IMR-90 (cell line): ENCODE measurements around the gene RAB9B. TPM values are rescaled to one million over a fixed set of nuclear protein-coding genes. Genes with fewer than 3 reads are reported as not detected.

Experiments
- ATAC-seq: fragments of 200-7000 bp; cut with Tn5 transposase; 2 replicates; pipeline ENCODE4 v1.9.1; 2020; ENCODE audit warnings: low read depth, mild to moderate bottlenecking, moderate library complexity
- BruUV-seq: library from RNA; stranded (reverse); fragments of 400-500 nt; replicated peaks from 2 replicates; lab custom pipeline; 2021; lab: Mats Ljungman, UMichigan
- CTCF ChIA-PET: fragments of 300-600 bp; formaldehyde crosslinking; extraction: SDS; loops from one replicate; lab custom pipeline; 2021; ENCODE audit warnings: antibody characterized with exemption; lab: Yijun Ruan, JAX
- POLR2A ChIA-PET: fragments of 300-600 bp; sonication (Branson Sonifier 250); formaldehyde crosslinking; loops from one replicate; lab custom pipeline; 2022; ENCODE audit warnings: antibody characterized with exemption; ENCODE audit not compliant: unreplicated experiment; lab: Charles Lee
- DNase-seq: peaks from one replicate; pipeline ENCODE4 v3.0.0; 2013
- H2AFZ ChIP-seq: replicated peaks from 2 replicates; pipeline ENCODE3; 2013; ENCODE audit warnings: low read length, mild to moderate bottlenecking; ENCODE audit not compliant: poor library complexity
- H2AK5ac ChIP-seq: 2 replicates; pipeline ENCODE4 v1.6.1; 2013; ENCODE audit warnings: low read depth, low read length, inconsistent platforms
- H2AK9ac ChIP-seq: replicated peaks from 2 replicates; pipeline ENCODE3; 2013; ENCODE audit warnings: mild to moderate bottlenecking, low read depth, low read length, moderate library complexity; ENCODE audit not compliant: poor library complexity
- H2BK120ac ChIP-seq: 2 replicates; pipeline ENCODE4 v1.6.1; 2013; ENCODE audit warnings: low read depth, low read length, inconsistent platforms
- H2BK15ac ChIP-seq: 3 replicates; pipeline ENCODE4 v1.6.1; 2013; ENCODE audit warnings: low read depth, low read length, inconsistent platforms
- H2BK20ac ChIP-seq: 2 replicates; pipeline ENCODE4 v1.6.1; 2013; ENCODE audit warnings: low read depth, mild to moderate bottlenecking, inconsistent platforms, low read length, moderate library complexity
- H2BK5ac ChIP-seq: 2 replicates; pipeline ENCODE4 v1.6.1; 2013; ENCODE audit warnings: mild to moderate bottlenecking, low read depth, low read length, inconsistent platforms; ENCODE audit not compliant: poor library complexity, severe bottlenecking
- H3K14ac ChIP-seq: replicated peaks from 2 replicates; pipeline ENCODE4 v1.6.1; 2013; ENCODE audit warnings: low read depth, low read length, inconsistent platforms
- H3K18ac ChIP-seq: 2 replicates; pipeline ENCODE4 v1.6.1; 2013; ENCODE audit warnings: low read depth, low read length, control low read depth
- H3K23ac ChIP-seq: 2 replicates; pipeline ENCODE4 v1.6.1; 2013; ENCODE audit warnings: low read depth, low read length, inconsistent platforms
- H3K27ac ChIP-seq: 2 replicates; pipeline ENCODE4 v1.5.1; 2013; ENCODE audit warnings: mild to moderate bottlenecking, control low read depth, low read length; ENCODE audit not compliant: insufficient read depth
- H3K27me3 ChIP-seq: 2 replicates; pipeline ENCODE4 v1.6.1; 2013; ENCODE audit warnings: low read length; ENCODE audit not compliant: control insufficient read depth, insufficient read depth
- H3K36me3 ChIP-seq: 2 replicates; pipeline ENCODE4 v1.6.1; 2013; ENCODE audit warnings: low read length, mixed read lengths; ENCODE audit not compliant: control insufficient read depth, insufficient read depth
- H3K4ac ChIP-seq: 2 replicates; pipeline ENCODE4 v1.6.1; 2013; ENCODE audit warnings: low read depth, low read length, inconsistent platforms
- H3K4me1 ChIP-seq: 2 replicates; pipeline ENCODE4 v1.6.1; 2013; ENCODE audit warnings: low read length, mixed read lengths; ENCODE audit not compliant: control insufficient read depth, insufficient read depth
- H3K4me2 ChIP-seq: 2 replicates; pipeline ENCODE4 v1.6.1; 2013; ENCODE audit warnings: low read depth, mild to moderate bottlenecking, control low read depth, low read length, moderate library complexity
- H3K4me3 ChIP-seq: 2 replicates; pipeline ENCODE4 v1.5.1; 2013; ENCODE audit warnings: low read depth, mild to moderate bottlenecking, control low read depth, low read length, moderate library complexity; ENCODE audit not compliant: insufficient read depth
- H3K56ac ChIP-seq: 2 replicates; pipeline ENCODE4 v1.6.1; 2013; ENCODE audit warnings: low read length, inconsistent platforms; ENCODE audit not compliant: insufficient read depth; ENCODE audit errors: extremely low read depth
- H3K79me1 ChIP-seq, 2 experiments: 2 replicates each; pipeline ENCODE4 v1.6.1; 2013; ENCODE audit warnings: low read length in 2 of 2, inconsistent platforms in 1 of 2, low read depth in 1 of 2
- H3K9ac ChIP-seq: 2 replicates; pipeline ENCODE4 v1.6.1; 2013; ENCODE audit warnings: low read depth, low read length, control low read depth
- H3K9me1 ChIP-seq: 2 replicates; pipeline ENCODE4 v1.6.1; 2013; ENCODE audit warnings: low read length, inconsistent platforms; ENCODE audit not compliant: insufficient read depth
- H3K9me3 ChIP-seq: 2 replicates; pipeline ENCODE4 v1.6.1; 2013; ENCODE audit warnings: low read length; ENCODE audit not compliant: control insufficient read depth, insufficient read depth
- H4K20me1 ChIP-seq: 2 replicates; pipeline ENCODE4 v1.6.1; 2013; ENCODE audit warnings: low read length, inconsistent platforms; ENCODE audit not compliant: insufficient read depth
- H4K5ac ChIP-seq: 2 replicates; pipeline ENCODE4 v1.6.1; 2013; ENCODE audit warnings: mild to moderate bottlenecking, low read depth, low read length, control low read depth
- H4K8ac ChIP-seq, 2 experiments: 2 replicates each; pipeline ENCODE4 v1.6.1; 2013; ENCODE audit warnings: low read depth in 2 of 2, low read length in 2 of 2, control low read depth in 1 of 2, inconsistent platforms in 1 of 2
- H4K91ac ChIP-seq: 2 replicates; pipeline ENCODE4 v1.6.1; 2013; ENCODE audit warnings: low read depth, low read length, inconsistent platforms; ENCODE audit not compliant: insufficient read depth
- BHLHE40 ChIP-seq: fragments of 150-350 bp; IDR thresholded peaks from 2 replicates; pipeline ENCODE4 v1.6.1; 2016; ENCODE audit warnings: mild to moderate bottlenecking, low read depth, low read length
- MAZ ChIP-seq: IDR thresholded peaks from 2 replicates; pipeline ENCODE4 v1.6.1; 2012; ENCODE audit warnings: low read depth, mild to moderate bottlenecking, low read length, improper control_type of control experiment, moderate library complexity, borderline replicate concordance
- MXI1 ChIP-seq: IDR thresholded peaks from 2 replicates; pipeline ENCODE4 v1.6.1; 2012; ENCODE audit warnings: low read depth, mild to moderate bottlenecking, low read length, moderate library complexity, borderline replicate concordance
- NFE2L2 ChIP-seq: fragments of 150-350 bp; IDR thresholded peaks from 2 replicates; pipeline ENCODE4 v1.6.1; 2016; ENCODE audit warnings: low read depth, mild to moderate bottlenecking, low read length
- POLR2A ChIP-seq: IDR thresholded peaks from 2 replicates; pipeline ENCODE4 v1.6.1; 2012; ENCODE audit warnings: mild to moderate bottlenecking, low read depth, low read length
- RAD21 ChIP-seq: IDR thresholded peaks from 2 replicates; pipeline ENCODE4 v1.6.1; 2012; ENCODE audit warnings: low read length, improper control_type of control experiment
- RCOR1 ChIP-seq: IDR thresholded peaks from 2 replicates; pipeline ENCODE4 v1.6.1; 2012; ENCODE audit warnings: mild to moderate bottlenecking, low read length, improper control_type of control experiment; ENCODE audit not compliant: insufficient replicate concordance
- RFX5 ChIP-seq: IDR thresholded peaks from 2 replicates; pipeline ENCODE4 v1.8.0; 2012; ENCODE audit warnings: low read depth, mild to moderate bottlenecking, low read length, moderate library complexity
- SMC3 ChIP-seq: fragments of 150-350 bp; IDR thresholded peaks from 2 replicates; pipeline ENCODE4 v1.6.1; 2016; ENCODE audit warnings: low read depth, mild to moderate bottlenecking, antibody characterized with exemption, low read length, moderate library complexity
- WGBS, 2 experiments: methylation state at CpG; one replicate each; pipeline versions ENCODE4 v1.1.5 to v1.1.7; 2013; ENCODE audit warnings: missing lambda C conversion rate in 2 of 2; ENCODE audit not compliant: insufficient read length in 1 of 2; ENCODE audit errors: extremely low coverage in 2 of 2; 5-methylcytosine and 5-hydroxymethylcytosine counted together
- dilution Hi-C: fragments of 300-500 bp; cut with HindIII; formaldehyde crosslinking; loops from one replicate; pipeline ENCODE4 v1.14.3; 2018; ENCODE audit warnings: low sequenced_read_pairs; ENCODE audit not compliant: unreplicated experiment
- in situ Hi-C: fragments of 300-500 bp; cut with MboI; formaldehyde crosslinking; loops from 3 replicates; pipeline ENCODE4 v1.14.3; 2019; ENCODE audit warnings: low sequenced_read_pairs, inconsistent platforms, mixed read lengths
- intact Hi-C: fragments of 100-400 bp; cut with micrococcal nuclease; formaldehyde crosslinking; loops from 2 replicates; pipeline ENCODE4 v1.10.0; 2022
- polyA plus RNA-seq, 3 experiments: library from polyadenylated mRNA; depleted of rRNA; stranded (reverse); fragments of >200 nt; gene quantifications; 2 replicates each; pipeline ENCODE4 v1.2.3, GENCODE V29; 2012; ENCODE audit warnings: low replicate concordance in 1 of 3
- total RNA-seq: library from RNA; depleted of rRNA; stranded (reverse); fragments of >200 nt; gene quantifications from 2 replicates; pipeline ENCODE4 v1.2.3, GENCODE V29; 2012
- TF ChIP-seq, protein P1 (sequence below): conservative IDR thresholded peaks from 2 replicates; pipeline ENCODE4 v1.5.1; 2012; ENCODE audit warnings: mild to moderate bottlenecking, low read depth, low read length, improper control_type of control experiment
- TF ChIP-seq, protein P2 (sequence below): fragments of 150-350 bp; IDR thresholded peaks from 2 replicates; pipeline ENCODE4 v1.6.1; 2016; ENCODE audit warnings: low read depth, mild to moderate bottlenecking, low read length, moderate library complexity, borderline replicate concordance

RAB9B gene
- total and polyA plus RNA-seq, 2 of the 4 experiments (the other 2 are of a cell fraction): 0.58 to 0.90 TPM

DNA sequence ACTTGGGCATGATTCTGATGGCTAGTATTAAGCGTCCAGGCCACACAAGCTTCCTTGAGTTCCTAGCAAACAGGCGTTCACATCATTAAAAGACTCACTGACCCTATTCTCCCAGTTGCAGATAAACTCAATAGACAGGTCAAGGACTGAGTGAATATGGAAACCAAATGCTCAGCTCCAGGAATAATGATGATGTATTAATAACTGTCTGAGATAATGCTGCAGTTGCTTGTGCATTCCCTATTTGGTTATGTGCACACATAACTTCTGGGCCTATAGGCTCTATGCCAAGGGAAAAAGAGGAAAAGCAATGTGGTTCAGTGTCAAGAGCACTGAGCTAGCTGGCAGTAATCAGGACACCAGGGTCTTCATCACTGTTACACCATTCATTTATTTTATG, 3.5 kb downstream of the RAB9B start:
- BruUV-seq: no TSS peak
- no peak overlapping the region for H3K23ac ChIP-seq
- H3K56ac ChIP-seq: no peak overlapping the region
- ATAC-seq (no peak), DNase-seq (no peak)
- no peaks in the 10 kb centered on the region for H3K4me1 ChIP-seq
- in situ Hi-C loops: loop anchor here (25.0 kb wide), 1 partner anchor 284 kb away; the partner anchor contains the start of gene ZCCHC18
- no peak overlapping the region for H3K14ac ChIP-seq
- H3K9me3 ChIP-seq: no peaks in the 10 kb centered on the region
- no peaks in the 10 kb centered on the region for H3K79me1 ChIP-seq
- H2AK5ac ChIP-seq: no peak overlapping the region
- H3K27me3 ChIP-seq: peaks cover 16% of the 10 kb centered on the region
- no peaks in the 10 kb centered on the region for H4K20me1 ChIP-seq
- no peak overlapping the region for H4K91ac ChIP-seq
- H2BK15ac ChIP-seq: no peak overlapping the region
- ChIA-PET POLR2A (no interaction called here), CTCF (no interaction called here)
- no peak overlapping the region for H2BK20ac ChIP-seq
- H3K4me2 ChIP-seq: no peak overlapping the region
- no peak overlapping the region for H4K8ac ChIP-seq
- TF ChIP-seq NFE2L2 (no peak), RCOR1 (no peak), RFX5 (no peak), SMC3 (no peak), RAD21 (no peak), POLR2A (no peak), BHLHE40 (no peak), MXI1 (no peak), MAZ (no peak)
- TF ChIP-seq, protein P1, sequence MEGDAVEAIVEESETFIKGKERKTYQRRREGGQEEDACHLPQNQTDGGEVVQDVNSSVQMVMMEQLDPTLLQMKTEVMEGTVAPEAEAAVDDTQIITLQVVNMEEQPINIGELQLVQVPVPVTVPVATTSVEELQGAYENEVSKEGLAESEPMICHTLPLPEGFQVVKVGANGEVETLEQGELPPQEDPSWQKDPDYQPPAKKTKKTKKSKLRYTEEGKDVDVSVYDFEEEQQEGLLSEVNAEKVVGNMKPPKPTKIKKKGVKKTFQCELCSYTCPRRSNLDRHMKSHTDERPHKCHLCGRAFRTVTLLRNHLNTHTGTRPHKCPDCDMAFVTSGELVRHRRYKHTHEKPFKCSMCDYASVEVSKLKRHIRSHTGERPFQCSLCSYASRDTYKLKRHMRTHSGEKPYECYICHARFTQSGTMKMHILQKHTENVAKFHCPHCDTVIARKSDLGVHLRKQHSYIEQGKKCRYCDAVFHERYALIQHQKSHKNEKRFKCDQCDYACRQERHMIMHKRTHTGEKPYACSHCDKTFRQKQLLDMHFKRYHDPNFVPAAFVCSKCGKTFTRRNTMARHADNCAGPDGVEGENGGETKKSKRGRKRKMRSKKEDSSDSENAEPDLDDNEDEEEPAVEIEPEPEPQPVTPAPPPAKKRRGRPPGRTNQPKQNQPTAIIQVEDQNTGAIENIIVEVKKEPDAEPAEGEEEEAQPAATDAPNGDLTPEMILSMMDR: no peak
- TF ChIP-seq, protein P2, sequence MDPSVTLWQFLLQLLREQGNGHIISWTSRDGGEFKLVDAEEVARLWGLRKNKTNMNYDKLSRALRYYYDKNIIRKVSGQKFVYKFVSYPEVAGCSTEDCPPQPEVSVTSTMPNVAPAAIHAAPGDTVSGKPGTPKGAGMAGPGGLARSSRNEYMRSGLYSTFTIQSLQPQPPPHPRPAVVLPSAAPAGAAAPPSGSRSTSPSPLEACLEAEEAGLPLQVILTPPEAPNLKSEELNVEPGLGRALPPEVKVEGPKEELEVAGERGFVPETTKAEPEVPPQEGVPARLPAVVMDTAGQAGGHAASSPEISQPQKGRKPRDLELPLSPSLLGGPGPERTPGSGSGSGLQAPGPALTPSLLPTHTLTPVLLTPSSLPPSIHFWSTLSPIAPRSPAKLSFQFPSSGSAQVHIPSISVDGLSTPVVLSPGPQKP: no peak
- peaks cover 2% of the 10 kb centered on the region; the same call in 1 of the 2 replicates for H3K9me1 ChIP-seq
- no peak overlapping the region for H3K9ac ChIP-seq
- H3K27ac ChIP-seq: no peak overlapping the region
- H3K4ac ChIP-seq: no peak overlapping the region
- no CpG with 5 or more reads among the region's 2 CpGs for WGBS, 2 experiments
- no peak overlapping the region for H2AFZ ChIP-seq
- no peak overlapping the region for H2BK120ac ChIP-seq
- no peaks in the 10 kb centered on the region for H3K36me3 ChIP-seq
- H2AK9ac ChIP-seq: no peak overlapping the region
- H3K4me3 ChIP-seq: no peak overlapping the region
- no peak overlapping the region for H3K18ac ChIP-seq
- no peak overlapping the region for H2BK5ac ChIP-seq
- dilution Hi-C loops: no loop called here
- H4K5ac ChIP-seq: no peak overlapping the region
- intact Hi-C loops: no loop called here
